Non-pigmented ciliary epithelial cell (primary cell): ENCODE results near the gene PVALEF.

Source experiments
- DNase-seq: peaks from one replicate; pipeline ENCODE4 v3.0.0-alpha.2; 2010; ENCODE audit warnings: low read depth

Gene PVALEF

DNA sequence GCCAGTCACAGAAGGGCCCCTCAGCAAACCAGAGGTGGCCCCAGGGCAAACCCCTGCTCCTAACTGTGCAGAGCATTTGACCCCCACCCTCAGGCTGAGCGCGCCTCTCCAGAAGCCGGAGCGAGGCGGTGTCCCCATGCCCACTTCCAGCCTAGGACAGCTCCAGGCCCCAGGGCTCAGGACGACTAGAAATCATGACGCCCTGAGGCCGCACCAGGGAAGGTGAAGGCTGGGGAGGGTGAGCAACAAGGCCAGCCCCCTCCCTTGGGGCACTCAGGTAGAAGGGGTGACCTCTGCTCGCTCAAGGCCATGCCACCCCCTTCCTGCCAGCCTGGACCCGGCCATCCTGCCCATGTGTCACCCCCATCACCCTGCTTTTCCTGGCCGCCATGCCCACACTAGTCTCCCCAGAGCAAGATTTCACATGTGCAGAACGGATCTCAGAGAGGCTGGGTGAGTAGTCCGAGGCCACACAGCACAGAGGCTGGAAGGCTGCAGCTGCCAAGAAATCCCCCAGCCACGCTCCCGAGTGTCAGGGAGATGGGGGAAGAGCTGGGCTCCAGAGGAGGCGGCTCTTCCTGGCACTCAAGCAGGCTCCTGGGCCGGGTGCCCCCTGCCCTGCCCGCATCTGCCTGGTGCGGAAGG, 2.1 kb upstream of the PVALEF start:
- no peak for DNase-seq

DNA sequence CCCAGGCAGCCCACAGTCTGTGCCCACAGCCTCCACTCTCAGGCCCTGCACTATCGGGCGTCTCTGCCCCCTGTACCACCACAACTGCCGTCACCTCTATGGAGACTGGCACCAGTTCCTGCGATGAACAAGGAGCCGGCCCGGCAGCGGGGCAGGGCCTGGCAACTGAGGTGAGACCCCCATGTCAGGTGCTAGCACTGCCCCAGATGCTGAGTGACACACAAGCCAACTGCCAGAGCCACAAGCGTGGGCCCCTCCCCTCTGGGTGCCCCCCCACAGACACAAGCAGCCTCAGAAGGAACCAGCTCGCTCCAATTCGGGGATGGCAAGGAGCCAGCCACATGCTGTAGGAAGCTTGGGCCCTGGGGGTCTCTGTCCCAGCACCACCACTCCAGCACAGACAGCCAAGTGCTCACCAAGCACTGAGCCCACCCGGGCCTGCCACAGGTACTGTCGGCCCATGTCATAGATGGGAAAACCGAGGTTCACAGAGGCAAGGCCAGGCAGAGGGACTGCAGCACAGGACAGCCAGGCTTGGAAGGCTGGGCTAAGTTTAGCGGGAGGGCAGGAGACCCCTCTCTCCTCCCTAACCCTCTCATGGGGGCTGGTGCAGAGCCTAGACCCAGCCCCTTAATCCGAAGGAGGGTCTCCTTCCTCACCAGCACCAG, 1.5 kb upstream of the PVALEF start:
- DNase-seq, result no peak

DNA sequence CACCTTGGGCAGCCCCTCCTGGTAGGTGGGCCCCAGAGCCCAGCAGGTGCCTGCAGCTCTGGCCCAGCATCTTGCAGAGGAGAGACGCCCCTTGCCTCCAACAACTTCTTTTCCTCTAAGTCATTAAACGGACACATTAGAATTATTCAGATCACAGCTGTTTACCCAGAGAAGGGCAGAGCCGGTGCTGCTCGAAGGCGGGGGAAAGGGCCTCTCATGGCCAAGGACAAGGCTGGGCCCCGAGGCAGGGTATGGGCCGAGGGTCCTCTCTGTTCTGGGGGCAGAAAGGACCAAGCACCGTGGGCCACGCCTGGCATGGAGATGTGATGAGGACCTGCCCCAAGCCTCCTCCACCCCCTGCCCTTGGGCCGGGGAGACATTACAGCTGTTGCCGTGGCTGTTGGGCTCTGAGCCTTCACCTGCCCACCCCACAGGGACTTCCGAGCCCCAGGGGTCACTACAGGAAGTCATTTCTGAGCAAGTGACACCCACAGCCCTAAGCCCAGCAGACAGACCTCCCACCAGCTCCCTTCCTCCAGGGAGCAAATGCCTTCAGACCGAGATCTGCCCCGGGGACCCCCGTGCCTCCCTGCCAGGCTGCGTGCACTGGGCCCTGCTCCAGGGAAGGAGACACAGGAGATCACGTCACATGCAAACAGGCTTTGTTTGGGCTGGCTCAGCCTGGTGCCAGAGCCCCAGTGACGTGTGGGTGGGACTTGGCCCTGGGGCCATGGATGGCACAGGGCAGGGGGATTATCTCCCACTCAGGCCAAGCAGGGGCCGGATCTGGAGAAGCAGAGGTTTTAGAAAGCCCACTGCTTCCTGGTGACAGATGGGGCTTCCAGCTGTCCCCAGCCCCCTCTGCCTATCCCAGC, 699 bp upstream of the PVALEF start:
- DNase-seq, result no peak

DNA sequence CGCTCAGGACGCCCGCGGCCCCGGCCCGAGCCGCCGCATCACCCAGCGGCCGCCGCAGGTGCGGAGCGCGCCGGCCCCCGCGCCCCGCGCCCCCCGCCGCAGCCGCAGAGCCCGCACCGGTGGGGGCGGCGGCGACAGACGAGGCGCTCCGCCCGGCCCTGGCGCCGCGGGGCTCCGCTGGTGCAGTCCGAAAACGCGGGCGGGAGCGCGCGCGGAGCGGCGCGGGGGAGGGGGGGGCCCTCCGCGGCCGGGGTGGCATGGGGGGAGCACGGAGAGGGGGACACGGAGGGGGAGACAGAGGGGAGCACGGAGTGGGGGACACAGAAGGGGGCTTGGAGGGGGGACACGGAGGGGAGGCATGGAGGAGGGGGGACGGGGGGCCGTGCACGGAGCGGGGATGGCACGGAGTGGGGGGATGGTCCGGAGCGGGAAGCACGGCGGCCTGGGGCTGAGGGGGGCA, 756 bp downstream of the PVALEF start, which contains the start of gene AATK:
AATK (minus strand) TSS at position 189 of the 460 bp plus-strand sequence. CDS start 229 bp downstream, outside the sequence.
- DNase-seq, result no peak

DNA sequence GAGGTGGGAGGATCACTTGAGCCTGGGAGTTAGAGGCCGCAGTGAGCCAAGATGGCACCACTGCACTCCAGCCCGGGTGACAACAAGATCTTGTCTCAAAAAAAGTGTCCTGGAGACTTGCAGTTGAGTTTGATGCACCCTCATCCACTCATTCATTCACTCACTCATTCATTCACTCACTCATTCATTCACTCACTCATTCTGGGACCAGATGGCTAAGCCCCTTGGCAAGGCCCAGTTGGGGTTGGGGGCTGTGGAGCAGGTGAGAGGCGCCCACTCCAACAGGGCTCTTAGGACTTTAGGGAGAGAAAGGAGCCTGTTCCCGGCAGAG, 1.9 kb downstream of the PVALEF start:
- DNase-seq, result no peak

DNA sequence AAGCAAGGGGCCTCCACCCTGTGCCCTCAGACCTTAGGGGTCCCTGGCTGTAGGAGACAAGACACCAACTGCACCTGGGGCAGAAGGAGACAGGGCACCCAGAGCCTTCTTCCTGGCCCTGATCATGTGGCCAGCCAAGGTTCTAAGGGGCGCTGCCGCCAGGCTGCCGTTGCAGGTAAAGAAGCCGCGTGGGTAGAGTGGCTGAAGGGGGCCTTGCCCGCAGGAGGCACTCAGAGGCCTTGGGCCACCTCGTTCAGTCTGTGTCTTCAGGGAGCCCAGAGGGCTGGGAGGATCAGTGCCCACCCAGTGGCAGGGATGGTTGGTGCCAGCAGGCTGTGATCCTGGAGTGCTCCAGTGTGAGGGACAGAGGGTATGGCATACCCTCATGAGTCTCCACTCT, 2.3 kb downstream of the PVALEF start:
- no peak for DNase-seq

DNA sequence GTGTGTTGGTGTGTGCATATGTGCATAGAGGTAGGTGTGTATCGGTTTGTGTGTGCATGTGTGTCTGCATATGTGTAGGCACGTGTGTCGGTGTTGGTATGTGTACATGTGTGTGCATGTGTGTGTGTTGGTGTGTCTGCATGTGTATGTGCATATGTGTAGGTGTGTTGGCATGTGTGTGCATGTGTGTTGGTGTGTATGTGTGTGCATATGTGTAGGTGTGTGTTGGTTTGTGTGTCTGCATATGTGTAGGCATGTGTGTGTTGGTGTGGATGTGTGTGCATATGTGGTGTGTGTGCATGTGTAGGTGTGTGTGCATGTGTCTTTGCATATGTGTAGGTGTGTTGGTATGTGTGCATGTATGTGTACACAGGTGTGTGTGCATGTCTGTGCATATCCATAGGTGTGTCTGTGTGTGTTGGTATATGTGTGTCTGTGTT, 4.6 kb downstream of the PVALEF start:
- DNase-seq, result no peak

DNA sequence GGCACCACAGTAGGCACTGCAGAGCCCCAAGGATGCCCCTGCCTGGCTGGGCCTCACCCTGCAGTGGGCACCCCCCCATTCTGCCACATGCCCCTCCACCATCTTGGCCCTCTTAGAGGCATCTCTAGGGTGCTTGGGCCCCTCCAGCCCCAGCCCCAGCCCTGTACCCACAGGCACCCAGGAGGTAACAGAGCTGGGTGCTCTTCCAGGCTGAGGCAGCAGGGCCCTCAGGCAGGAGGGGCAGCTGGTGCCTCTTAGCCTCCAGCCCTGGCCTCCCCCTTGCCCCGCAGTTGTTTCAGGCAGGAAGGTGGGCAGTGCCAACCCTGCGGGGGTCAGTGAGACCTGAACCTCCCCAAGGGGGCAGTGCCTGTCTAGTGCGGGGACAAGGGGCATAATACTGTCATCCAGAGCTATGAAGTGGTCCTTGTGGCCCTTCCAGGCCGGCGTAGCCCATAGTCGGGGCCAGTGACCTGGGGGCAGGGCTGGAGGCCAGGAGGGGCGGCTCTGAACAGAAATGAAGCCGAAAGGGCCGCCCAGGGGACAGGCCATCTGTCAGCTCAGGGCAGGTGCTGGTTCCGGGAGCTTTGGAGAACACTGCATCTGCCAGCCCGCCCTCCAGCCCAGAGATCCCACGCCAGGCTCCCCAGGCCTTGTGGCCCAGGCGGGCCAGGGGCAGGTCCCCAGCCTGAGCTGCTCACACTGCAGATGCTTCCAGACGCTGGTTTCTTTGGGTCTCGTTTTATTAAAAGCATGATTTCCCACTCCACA, 5.6 kb downstream of the PVALEF start:
- no peak for DNase-seq

DNA sequence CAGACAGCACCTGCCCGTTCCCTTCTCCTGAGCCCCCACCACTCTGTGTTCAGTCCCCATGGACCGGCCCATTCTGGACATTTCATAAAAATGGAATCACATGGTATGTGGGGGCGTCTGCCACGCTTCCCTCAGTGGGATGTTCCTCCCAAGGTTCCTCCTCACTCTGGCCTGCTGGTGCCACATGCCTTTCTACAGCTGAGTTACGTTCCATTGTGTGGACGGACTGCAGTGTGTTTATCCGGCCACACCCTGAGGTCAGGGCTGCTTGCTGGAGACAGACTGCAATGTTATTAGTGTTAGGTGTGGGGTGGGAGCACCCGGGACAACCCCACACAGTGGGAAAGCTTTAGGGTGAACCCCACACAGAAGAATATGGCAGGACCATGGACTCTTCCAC, 6.6 kb downstream of the PVALEF start:
- no peak for DNase-seq

DNA sequence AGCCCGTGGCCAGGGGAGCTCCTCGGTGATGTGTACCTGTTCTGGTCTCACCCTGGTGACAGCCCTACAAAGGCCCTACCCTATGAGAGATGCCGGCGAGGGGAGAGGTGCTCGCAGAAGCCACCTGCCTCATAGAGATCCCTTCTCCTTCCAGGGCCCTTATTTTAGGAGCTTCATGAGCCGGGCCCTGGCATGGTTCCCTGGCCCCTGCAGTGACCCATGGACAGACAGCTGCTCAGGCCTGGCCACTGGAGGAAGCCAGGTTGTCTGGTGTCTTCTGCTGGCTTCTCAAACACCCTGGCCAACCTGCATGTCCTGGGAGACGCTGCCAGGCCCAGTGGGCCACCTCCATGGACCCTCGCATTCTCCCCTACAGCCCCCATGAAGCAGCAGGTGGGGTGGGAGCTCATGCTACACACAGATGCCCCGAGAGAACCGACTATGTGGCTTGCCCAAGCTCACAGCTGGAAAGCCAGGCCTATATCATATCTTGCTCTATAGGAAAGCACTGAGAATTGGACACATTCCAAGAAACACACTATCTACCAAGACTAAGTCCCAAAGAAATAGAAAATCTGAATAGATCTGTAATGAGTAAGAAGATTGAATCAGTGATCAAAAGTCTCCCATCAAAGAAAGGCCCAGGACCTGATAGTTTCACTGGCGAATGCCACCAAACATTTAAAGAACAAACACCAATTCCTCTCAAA, 7.9 kb downstream of the PVALEF start:
- no peak for DNase-seq

DNA sequence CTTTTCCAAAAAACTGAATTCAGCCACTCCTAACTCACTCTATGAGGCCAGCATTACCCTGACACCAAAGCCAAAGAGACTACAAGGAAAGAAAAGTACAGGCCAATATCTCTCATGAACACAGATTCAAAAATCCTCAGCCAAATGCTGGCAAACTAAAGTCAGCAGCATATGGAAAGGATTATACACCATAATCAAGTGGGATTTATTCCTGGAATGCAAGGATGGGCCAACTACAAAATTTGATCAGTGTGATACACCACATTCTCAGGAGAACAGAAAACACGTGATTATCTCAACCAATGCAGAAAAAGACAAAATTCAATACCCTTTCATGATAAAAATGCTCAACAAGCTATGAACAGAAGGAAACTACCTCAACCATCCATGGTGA, 8.5 kb downstream of the PVALEF start:
- DNase-seq, result no peak

DNA sequence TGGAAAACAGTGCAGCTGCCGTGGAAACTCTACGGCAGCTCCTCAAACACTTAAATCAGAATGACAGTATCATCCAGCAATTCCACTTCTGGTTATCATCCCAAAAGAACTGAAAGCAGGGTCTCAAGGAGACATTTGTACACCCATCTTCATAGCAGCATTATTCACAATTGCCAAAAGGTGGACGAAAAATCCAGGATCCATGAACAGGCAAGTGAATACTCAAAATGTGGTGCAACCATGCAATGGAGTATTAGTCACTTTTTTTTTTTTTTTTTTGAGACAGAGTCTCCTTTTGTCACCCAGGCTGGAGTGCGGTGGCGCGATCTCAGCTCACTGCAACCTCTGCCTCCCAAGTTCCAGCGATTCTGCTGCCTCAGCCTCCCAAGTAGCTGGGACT, 11.4 kb downstream of the PVALEF start:
- DNase-seq, result no peak

DNA sequence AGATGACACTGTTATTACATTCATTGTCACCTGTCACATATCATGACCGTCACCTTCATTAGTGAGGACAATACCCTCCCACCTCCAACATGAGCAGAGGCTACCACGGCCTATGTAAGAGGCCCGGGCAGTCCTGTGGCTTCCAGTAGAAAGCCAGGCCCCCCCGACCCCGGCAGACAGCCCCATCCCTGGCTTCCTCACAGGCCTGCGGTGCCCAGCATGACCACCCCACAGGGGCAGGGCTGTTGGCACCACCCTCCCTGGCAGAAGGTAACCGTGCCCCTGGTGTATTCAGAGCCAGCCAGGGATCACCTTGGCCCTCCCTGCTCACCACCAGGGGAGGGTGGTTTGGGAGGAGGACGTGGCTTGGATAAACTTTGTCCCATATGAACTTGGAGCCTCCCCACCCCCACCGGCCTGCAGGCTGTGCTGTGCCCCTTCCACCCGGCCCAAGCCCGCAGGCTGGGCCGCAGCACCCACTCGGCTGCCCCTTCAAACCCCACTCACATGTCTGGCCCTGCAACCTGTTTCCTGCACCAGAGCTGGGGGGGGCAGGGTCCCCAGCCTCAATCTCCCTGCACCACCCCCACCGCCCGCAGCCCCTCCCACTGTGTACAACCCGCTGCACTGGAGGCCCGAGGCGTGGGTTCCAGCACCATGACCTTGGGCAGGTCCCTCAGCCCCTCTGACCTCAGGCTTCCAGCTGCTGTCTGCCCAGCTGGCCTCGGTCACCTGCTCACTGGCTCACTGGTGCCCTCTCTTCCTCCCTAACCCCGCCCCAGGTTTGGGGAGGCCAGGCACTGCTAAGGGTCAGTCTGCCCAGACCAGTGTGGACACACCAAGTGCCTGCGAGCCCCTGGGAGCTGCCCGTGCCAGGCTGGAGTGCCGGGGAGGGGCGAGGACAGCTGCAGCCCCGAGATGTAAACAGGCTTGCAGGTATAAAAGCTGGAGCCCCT, 13.1 kb downstream of the PVALEF start:
- DNase-seq, result no peak

DNA sequence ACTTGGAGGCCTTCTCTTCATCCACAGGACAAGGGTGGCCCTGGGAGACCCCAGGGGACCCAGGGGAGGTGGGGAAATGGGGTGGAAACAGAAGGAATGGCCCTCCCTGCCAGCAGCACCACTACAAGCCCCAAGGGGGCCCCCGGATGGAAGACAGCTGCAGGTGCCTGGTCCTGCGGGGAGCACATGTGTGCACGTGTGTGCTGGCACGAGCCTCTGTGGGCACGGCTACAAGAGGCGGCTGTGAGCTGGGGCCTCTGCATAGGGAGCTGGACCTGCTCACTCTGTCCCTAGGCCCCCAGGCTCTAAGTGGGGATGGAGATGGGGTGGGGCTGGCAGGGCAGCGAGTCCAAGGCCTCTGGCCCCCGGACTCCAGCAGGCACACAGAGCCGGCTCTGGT, 13.9 kb downstream of the PVALEF start:
- no peak for DNase-seq

DNA sequence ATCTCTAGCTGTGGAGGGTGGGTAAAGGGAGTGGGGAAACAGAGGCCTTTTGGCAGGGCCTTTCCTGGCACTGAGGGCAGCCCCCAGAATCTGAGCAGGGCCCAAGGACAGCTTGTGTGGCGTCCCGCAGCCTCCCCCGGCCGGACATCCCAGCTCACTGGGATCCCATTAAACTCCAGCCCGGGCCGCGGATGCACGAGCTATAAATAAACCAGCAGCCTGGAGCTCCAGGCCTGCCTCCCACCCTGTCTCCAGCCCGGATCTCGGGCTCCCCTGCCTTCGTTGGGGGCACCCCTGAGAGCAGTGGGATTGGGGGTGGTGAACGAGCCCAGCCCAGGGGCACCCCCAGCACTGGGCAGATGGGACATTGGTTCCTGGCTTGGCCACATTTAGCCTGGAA, 14.6 kb downstream of the PVALEF start:
- DNase-seq, result no peak

DNA sequence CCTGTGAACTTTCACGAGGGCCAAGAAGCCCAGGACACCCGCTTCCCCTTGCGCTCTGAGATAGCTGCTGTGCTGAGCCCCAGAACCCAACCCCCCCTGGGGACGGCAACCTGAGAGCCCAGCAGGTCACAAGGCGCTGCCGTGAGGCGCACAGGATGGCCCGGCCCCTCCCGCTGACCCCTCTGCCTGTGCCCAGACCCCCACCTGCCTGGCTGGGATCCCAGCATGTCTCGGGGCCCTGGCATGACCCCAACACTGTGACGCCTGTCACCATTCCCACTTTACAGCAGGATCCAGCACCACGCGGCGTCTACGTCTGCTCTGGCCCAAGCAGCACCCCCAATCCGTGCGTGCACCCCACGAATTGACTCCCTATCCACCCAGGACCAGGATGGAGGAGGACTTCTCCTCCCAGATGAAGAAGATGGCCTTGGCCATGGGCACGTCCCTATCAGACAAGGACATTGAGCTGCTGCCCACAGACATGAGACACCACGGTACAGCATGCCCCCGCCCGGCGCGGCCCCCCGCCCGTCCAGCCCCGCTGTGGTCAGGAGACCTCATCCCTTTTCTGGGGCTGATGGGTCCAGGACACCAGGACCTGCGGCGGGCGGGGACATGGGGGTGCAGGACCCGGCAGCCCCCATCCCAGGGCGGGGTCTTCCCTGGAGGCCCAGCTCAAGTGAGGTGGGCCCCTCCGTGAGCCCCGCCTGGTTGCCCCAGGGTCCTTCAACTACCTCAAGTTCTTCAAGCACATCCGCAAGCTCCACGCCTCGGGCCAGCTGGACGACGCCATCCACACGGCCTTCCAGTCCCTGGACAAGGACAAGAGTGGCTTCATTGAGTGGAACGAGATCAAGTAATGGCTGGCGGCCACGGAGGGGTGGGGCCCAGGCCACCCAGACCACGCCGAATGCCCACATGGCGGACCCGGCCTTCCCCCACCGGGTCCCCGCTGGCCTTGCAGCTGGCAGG, 15.8 kb downstream of the PVALEF start:
- DNase-seq, result no peak

DNA sequence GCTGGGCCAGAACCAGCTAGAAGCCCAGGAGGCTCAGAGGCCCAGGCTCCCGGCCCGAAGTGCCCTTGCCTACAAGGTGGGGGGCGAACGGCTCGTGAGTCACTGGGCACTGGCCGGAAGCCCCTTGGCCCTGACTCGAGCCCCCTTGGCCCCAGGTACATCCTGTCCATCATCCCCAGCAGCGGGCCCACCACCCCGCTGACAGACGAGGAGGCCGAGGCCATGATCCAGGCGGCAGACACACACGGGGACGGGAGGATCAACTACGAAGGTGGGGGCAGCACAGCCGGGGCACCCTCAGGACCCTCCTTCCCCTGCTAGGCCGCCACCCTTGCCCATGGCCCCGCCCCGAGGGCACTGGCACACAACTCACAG, 16.5 kb downstream of the PVALEF start:
- DNase-seq, result no peak

DNA sequence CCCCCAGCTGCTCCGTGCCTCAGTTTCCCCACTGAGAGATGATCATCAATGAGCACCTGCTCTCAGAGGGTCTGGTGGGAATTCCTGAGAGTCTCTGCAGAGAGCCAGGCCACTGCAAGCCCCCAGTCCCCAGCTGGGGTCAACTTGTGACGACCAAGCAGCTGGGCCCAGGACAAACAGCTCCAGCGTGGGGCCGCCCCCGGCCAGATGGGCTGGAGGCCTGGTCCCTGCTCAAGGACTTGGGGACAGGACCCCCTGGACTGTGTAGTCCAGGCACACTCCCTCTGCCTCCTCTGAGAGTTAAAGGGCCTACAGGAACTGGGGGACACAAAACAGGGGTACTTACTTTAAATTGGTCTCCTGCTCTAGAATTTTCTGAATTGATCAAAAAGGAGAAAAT, 17.3 kb downstream of the PVALEF start:
- DNase-seq, result no peak

DNA sequence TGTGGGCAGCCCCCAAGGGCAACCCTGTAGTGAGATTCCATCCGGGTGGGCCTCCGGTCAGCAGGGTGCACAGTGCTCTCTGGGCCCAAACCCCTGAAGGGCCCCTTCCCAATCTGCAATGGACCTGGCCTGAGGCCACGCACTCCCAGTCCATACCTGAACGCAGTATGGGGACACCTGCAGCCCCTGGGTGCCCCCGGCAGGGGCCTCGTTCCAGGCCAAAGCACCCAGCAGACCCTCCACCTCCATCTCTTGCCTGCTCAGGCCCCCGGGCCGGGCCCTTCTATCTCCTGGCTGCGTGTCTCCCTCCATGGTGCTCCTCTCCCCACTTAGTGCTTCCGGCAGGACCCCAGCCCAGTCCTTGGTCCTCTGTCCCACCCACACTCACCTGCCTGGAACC, 18.0 kb downstream of the PVALEF start:
- DNase-seq, result no peak
